IPS-18c (cell line): ENCODE data around the gene SLC9A3.
"Not testable (repeated sequence)": the region's sequence is repeated elsewhere in the genome, so short reads cannot be mapped to it uniquely, and the experiment has no call there.

ENCODE experiments used
- H3K4me3 ChIP-seq: 2 replicates; pipeline ENCODE4 v1.7.0; 2013; ENCODE audit warnings: low read depth, mild to moderate bottlenecking, low read length, moderate library complexity; ENCODE audit not compliant: insufficient read depth
- H3K9me3 ChIP-seq: one replicate; pipeline ENCODE4 v1.6.1; 2013; ENCODE audit warnings: mild to moderate bottlenecking, low read length, moderate library complexity; ENCODE audit not compliant: control insufficient read depth, insufficient read depth

Gene SLC9A3

DNA sequence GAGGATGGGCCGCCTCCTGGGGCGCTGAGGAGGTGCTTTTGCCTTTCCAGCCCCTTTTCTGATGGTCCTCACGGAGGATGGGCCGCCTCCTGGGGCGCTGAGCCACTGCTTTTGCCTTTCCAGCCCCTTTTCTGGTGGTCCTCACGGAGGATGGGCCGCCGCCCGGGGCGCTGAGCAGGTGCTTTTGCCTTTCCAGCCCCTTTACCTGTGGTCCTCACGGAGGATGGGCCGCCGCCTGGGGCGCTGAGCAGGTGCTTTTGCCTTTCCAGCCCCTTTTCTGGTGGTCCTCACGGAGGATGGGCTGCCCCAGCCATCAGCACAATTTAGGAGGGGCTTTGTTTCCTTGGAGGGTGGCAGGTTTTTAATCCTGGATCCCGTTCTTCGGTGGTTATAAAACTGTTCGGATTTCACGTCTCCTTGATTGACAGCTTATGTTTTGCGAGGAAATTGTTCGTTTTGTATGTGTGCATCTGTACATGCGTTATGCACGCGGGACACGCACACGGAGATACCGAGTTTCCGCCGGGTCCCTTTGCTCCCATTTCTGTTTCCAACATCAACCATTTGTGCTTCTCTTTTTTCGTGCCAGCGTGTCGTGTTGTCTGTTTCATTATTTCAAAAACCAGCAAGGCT is 34.7 kb upstream of the SLC9A3 start:
- Histone ChIP-seq H3K9me3 (no peaks in the 10 kb centered on the region), H3K4me3 (no peak overlapping the region)

DNA sequence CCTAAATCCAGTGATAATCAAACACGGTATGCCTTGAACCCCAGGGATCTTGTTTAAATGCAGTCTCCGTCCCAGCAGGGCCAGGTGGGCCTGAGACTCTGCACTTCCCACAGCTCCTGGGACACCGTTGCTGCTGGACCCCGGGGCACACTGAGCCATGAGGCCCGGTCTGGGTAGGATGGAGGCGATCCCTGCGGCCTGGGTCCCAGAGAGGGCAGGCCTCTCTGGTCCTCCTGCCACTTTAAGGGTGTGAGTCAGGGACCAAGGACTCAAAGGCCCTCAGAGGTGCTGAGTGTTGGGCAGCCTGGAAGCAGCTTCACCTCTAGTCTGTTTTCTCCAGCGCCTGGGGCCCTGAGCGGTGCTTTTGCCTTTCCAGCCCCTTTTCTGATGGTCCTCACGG is 34.1 kb upstream of the SLC9A3 start:
- Histone ChIP-seq H3K9me3 (no peaks in the 10 kb centered on the region), H3K4me3 (no peak overlapping the region)

DNA sequence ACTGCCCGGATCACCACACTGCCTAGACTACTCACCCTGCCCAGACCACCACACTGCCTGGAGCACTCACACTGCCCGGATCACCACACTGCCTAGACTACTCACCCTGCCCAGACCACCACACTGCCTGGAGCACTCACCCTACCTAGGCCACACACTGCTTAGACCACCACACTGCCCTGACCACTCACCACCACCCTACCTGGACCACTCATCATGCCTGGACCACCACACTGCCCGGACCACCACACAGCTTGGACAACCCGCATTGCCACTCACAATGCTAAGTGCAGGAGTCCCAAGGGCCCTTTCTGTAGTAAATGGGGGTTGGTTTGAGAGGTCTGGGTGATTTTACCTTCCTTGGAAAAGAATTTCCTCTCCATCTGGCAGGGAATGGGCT is 33.7 kb upstream of the SLC9A3 start:
- not testable (repeated sequence) for H3K9me3 ChIP-seq, H3K4me3 ChIP-seq

DNA sequence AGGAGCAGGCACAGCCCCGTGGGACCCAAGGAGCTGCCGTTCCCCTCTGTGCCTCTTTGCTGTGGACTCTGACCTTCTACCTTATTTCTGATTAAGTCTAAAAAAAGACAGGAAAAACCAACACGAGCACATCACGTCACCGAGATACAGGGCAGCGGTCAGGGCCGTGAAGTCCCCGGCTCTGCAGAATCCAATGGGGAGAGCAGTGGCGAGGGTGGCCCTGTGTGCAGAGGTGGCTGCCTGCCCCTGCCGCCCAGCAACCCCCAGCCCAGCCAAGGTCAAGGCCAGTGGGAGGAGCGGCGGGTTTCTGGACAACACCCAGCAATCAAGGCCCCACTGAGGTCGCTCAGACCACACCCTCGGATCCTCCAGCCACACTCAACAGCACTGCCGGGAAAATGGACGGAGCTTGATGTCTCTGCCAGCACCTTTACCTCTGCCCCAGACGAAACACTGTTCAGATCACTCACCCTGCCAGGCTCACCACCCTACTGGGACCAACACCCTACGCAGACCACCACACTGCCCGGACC is 32.7 kb upstream of the SLC9A3 start:
- Histone ChIP-seq H3K9me3 (no peaks in the 10 kb centered on the region), H3K4me3 (no peak overlapping the region)

DNA sequence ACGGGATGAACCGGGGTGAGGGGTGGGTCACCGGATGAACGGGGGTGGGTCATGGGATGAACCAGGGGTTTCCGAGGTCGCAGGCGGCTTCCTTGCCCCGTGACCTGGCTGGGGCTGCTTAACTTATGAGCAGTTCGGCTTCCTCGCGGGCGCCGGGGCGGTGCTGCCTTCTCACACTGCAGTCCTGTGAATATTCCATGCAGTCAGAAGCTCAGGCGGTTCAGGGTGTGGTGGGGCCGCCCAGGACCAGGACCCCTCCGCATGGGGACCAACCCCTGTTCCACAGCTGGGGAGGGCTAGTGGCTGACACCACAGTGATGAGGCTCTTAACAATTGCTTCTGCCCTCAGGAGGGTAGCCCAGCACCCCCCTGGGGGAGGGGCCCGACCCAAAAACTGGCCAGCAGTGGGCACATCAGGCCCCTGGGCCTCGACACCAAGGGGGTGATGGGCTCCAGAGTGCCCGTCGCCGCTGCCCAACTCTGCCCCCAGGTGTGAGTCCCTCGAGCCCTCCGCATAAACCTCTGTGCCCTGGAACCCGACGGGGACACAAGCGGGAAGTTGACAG is 30.9 kb upstream of the SLC9A3 start:
- no peaks in the 10 kb centered on the region for H3K9me3 ChIP-seq
- no peak overlapping the region for H3K4me3 ChIP-seq

DNA sequence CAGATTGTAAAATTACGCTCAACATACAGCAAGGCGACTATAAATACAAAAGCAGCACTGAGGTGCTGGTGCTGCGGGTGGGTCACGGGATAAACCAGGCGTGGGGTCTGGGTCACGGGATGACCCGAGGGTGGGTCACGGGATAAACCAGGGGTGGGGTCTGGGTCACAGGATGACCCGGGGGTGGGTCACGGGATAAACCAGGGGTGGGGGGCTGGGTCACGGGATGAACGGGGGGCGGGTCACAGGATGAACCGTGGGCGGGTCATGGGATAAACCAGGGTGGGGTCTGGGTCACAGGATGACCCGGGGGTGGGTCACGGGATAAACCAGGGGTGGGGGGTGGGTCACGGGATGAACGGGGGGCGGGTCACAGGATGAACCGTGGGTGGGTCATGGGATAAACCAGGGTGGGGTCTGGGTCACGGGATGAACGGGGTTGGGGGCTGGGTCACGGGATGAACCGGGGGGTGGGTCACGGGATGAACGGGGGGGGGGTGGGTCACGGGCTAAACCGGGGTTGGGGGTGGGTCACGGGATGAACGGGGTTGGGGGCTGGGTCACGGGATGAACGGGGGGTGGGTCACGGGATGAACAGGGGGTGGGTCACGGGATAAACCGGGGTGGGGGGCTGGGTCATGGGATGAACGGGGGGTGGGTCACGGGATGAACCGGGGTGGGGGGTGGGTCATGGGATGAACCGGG is 30.2 kb upstream of the SLC9A3 start:
- Histone ChIP-seq H3K9me3 (no peaks in the 10 kb centered on the region), H3K4me3 (no peak overlapping the region)

DNA sequence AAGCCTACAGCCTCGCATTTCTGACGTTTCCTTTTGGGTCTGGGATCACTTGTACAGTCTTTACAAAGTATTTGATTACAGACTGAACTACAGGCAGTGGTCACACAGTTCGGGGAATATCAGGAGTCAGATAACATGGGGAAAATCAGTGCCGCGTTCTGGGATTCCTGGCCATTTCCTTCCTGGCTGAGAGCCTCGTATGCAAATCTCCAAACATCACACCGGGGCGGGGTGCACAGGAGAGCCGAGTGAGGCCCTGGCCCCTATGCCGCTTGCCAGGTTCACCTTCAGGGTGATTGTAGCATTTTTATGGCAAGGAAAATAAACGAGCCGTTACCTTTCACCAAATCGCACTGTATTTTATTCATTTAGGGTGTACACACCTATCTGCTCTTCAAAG is 29.6 kb upstream of the SLC9A3 start:
- no peaks in the 10 kb centered on the region for H3K9me3 ChIP-seq
- H3K4me3 ChIP-seq: no peak overlapping the region

DNA sequence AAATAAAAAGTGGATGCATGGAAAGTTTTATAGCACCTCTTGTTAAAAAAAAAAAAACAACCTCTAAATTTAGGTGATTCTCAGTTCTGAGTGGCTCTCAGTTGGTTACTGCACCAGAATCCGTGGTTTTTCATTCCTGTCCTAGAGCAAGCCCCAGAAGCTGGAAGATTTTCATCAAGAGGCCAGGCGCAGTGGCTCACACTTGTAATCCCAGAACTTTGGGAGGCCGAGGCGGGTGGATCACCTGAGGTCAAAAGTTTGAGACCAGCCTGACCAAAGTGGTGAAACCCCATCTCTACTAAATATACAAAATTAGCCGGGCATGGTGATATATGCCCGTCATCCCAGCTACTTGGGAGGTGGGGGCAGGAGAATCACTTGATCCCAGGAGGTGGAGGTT is 27.2 kb upstream of the SLC9A3 start:
- H3K9me3 ChIP-seq: no peaks in the 10 kb centered on the region
- H3K4me3 ChIP-seq: no peak overlapping the region

DNA sequence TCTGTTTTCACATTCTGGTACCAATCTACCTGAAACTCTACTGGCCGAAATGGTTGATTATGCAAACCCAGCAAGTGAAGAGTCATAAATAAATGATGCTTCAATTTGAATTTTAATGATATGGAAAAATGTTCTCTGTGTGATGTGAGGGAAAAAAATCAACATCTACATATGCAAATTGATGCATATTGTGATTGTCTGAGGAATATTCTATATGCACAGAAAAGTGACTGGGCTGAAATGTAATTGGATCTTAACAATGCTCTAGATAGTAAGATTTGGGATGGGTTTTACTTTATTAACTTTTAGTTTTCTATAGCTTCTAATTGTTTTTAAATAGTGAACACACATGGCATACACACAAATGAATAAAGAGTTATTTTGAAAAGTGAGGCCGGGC is 25.0 kb upstream of the SLC9A3 start:
- Histone ChIP-seq H3K4me3 (no peak overlapping the region), H3K9me3 (peaks cover 2% of the 10 kb centered on the region)

DNA sequence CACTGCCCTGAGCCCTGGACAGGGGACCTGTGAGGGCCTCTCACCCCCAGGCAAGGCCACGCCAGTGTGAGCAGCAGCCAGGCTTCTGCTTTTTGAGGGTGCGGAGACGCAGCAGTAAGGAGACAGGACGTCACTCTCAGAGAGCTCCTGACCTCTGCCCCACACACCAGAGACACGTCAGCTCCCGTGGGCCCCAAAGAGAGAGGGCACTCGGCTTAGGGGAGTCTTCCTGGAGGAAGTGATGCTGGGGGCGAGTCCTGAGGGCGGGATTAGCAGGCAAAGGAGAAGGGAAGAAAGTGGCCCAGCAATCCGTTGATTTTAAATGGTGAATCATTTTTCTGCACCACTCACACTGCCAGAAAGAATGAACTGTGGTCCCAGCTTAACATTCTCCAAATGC is 24.0 kb upstream of the SLC9A3 start:
- peaks cover 2% of the 10 kb centered on the region for H3K9me3 ChIP-seq
- no peak overlapping the region for H3K4me3 ChIP-seq

DNA sequence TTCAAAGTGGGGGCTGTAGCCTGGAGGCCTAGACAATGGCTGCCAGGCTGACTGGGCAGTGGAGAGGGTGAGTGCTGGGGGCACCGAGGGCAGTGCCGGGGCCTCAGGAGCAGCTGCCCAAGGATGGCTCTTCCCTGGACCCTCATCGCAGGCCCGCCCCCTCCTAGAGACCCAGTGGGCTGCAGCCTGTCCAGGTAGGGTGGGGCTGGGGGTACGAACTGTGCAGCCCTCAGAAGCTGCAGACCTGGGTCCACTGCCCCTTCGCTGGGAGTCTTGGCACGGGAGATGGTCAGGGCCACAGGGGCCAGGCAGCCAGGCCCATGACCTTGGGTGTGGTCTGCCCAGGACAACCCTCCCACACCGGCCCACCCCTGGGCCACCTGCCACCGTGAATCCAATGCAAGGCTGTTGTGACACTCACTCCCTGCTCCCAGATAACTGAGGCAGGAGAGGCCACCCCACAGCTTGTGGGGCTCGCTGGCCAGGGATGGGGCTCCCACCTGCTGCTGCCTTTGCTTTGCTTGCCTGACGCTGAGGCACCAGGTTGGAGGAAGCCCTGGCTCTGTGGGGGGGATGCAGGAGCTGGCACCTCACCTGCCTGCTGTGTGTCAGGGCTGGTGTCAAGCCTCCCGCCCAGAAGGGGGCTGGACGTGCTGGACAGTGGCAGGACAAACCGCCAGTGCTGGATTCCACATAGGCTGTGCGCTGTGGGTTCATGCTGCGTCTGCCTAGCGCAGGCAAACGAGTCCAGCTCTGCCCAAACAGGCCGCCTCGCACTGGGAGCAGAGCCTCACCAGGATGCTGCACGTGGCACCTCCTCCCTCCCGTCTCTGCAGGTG is 23.1 kb upstream of the SLC9A3 start:
- Histone ChIP-seq H3K4me3 (no peak overlapping the region), H3K9me3 (peaks cover 2% of the 10 kb centered on the region)

DNA sequence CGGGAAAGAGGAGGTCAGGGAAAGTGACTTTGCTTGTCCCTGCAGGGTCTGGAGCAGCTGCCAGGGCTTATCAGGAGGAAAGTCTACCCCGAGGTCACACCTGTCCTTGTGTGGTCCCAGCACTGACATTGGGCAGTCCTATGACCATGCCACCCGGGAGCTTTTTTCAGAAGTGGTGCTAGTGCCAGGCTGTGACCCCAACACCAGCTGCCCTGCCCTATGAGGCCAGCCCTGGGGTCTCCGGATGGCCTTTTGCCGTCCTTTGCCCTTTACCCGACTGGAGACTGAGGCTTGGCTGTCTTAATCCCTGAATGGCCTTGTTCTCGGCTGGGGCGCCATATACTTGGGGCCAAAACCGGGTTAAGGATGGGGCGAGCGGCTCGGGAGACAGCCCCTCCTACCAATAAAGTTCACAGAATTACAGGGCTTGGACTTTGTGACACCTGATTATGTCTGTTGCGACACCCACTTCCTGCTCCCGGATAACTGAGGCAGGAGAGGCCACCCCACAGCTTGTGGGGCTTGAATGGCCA is 22.2 kb upstream of the SLC9A3 start:
- Histone ChIP-seq H3K4me3 (no peak overlapping the region), H3K9me3 (peaks cover 2% of the 10 kb centered on the region)

DNA sequence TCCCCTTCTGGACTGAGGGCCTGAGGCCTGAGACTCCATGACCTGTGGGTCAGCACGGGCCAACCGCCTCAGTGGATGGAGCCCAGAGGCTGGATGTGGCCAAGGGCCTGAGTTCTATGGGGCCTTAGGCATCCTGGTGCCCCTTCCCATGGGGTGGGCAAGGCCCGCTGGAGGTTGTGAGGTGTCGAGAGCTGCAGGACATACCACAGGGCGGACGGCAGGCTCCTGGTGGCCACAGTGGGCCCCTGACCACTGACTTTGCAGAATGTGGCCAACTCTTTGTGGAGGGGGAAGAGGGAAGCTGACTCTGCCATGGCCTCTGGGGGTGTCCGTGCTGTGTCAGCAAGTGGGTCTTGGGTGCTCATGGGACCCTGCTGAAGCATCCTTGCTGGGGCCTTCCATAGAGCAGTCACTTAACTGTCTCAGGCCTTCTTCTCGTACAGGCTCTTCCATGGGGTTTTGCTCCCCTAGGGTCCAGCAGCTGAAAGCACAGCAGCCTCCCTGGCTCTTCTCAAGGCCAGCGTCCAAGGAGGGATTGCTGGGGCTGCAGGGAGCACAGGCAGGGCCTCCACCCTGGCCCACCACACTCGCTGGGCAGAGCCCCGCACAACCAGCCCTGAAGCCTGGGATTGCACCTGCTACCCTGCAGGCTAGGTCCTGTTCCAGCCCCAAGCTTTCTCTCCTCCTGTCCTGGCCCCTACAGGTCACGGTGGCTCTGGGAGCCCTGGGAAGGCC is 21.6 kb upstream of the SLC9A3 start:
- H3K4me3 ChIP-seq: no peak overlapping the region
- peaks cover 2% of the 10 kb centered on the region for H3K9me3 ChIP-seq

DNA sequence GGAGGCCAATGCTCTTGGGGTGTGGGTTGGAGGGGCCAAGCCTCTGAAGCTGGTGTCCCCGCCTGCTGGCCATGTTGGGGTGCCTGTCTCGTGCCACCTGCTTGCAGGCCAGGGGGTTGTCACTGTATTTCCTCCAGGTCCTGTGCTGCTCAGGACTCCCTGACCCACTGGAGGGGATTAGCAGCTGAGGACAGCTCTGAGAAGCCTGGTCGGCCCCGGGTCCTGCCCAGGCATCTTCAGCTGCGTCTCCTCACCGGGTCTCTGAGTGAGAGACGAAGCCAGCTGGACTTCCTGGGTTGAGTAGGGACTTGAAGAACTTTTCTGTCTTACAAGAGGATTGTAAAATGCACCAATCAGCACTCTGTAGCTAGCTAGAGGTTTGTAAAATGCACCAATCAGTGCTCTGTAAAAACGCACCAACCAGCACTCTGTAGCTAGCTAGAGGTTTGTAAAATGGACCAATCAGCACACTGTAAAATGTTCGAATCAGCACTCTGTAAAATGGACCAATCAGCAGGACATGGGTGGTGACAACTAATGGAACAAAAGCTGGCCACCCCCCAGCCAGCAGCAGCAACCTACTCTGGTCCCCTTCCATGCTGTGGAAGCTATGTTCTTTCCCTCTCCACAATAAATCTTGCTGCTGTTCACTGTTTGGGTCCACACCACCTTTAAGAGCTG is 20.6 kb upstream of the SLC9A3 start:
- Histone ChIP-seq H3K9me3 (peaks cover 2% of the 10 kb centered on the region), H3K4me3 (no peak overlapping the region)

DNA sequence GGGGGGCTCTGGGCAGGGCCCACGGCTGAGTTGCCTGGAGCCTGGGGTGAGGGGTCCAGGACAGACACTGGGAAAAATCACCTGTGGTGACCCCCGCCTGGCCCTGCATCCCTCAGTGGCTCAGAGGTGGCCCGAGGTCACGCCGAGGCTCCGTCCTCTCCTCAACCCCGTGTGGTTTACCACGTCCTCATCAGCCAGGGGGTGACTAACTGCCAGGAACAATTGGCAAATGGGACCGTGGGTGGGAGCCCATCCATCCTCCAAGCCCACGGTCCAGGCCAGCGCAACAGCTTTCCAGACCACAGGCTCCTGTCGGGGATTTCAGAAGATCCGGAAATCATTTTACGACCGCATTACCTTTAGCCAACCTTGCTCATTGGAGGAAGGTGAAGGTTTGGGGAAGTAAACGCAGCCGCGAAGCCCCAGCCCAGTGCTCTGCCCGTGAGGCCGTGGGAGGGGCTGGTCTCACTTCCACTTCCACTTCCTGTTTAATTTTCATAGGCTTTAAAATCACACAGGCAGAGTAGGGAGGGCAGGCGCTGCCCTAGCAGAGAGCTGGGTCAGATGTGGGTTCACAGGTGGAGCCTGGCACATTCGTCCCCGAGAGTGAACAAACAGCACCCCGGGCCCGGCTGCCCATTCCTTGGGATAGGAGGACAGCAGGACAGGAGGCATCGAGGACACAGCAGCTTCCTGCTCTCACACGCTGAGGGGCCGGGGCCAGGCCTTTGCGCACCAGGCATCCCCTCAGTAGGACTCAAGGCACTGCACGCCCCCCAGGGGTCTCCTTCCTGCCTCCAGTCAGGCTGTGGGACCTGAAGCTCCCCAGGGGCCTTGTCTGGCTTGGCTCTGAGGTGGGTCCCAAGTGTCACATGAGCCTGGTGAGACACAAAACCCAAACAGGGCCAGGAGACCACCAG is 19.8 kb upstream of the SLC9A3 start:
- no peak overlapping the region for H3K4me3 ChIP-seq
- H3K9me3 ChIP-seq: peaks cover 2% of the 10 kb centered on the region
